Renal cortical epithelial cell (primary cell): ENCODE measurements around the gene STUM. TPM values are rescaled to one million over a fixed set of nuclear protein-coding genes. Genes with fewer than 3 reads are reported as not detected.
A peak's percentile ranks its signal among the peaks of the same experiment; 100 is the strongest.

Experiments used
- DNase-seq: peaks from one replicate; pipeline ENCODE4 v3.0.0-alpha.2; 2011; ENCODE audit warnings: low read depth
- total RNA-seq: library from RNA; depleted of rRNA; stranded (reverse); fragments of >200 nt; gene quantifications from 2 replicates; pipeline ENCODE4 v1.2.3, GENCODE V29; 2014

Gene STUM
- total RNA-seq, 1 donor from 2014 or later, result 0.45 TPM

GRCh38 chr1:226625832-226626576, 77.4 kb downstream of the STUM start:
- no peak for DNase-seq

- peak; percentile 25 for DNase-seq
Measured at GRCh38 chr1:226626577-226626956, 78.0 kb downstream of the STUM start.

GRCh38 chr1:226627050-226627755, 78.6 kb downstream of the STUM start:
- no peak for DNase-seq

GRCh38 chr1:226627924-226628611, 79.5 kb downstream of the STUM start:
- no peak for DNase-seq

- no peak for DNase-seq
Measured at GRCh38 chr1:226628612-226629155, 80.1 kb downstream of the STUM start.

GRCh38 chr1:226629210-226629895, 80.8 kb downstream of the STUM start:
- no peak for DNase-seq

GRCh38 chr1:226629896-226630550, 81.5 kb downstream of the STUM start:
- no peak for DNase-seq

GRCh38 chr1:226630592-226630991, 82.0 kb downstream of the STUM start:
- no peak for DNase-seq

GRCh38 chr1:226631229-226632000, 82.9 kb downstream of the STUM start:
- DNase-seq, result no peak

GRCh38 chr1:226632169-226632879, 83.8 kb downstream of the STUM start:
- no peak for DNase-seq

- DNase-seq, result no peak
Measured at GRCh38 chr1:226632922-226633351, 84.4 kb downstream of the STUM start.

GRCh38 chr1:226633541-226634165, 85.1 kb downstream of the STUM start:
- DNase-seq, result no peak

GRCh38 chr1:226634166-226634588, 85.6 kb downstream of the STUM start:
- DNase-seq, result peak; percentile 27

- no peak for DNase-seq
Measured at GRCh38 chr1:226634611-226635246, 86.2 kb downstream of the STUM start.

GRCh38 chr1:226635456-226635941, 86.9 kb downstream of the STUM start:
- no peak for DNase-seq

- no peak for DNase-seq
Measured at GRCh38 chr1:226636847-226637096, 88.2 kb downstream of the STUM start.

- no peak for DNase-seq
Measured at GRCh38 chr1:226637147-226637935, 88.8 kb downstream of the STUM start.

- DNase-seq, result no peak
Measured at GRCh38 chr1:226638001-226638601, 89.5 kb downstream of the STUM start.
